Measurements from ENCODE around the gene MADCAM1.

Gene MADCAM1

GRCh38 chr19:543910-544608 is 47.8 kb downstream of the MADCAM1 start, which contains the start of gene GZMM:
GZMM (plus strand) TSS chr19:544053; CDS start chr19:544072, 19 bp downstream.
- ATAC-seq: peak; percentile 21
- TF ChIP-seq, protein P1, sequence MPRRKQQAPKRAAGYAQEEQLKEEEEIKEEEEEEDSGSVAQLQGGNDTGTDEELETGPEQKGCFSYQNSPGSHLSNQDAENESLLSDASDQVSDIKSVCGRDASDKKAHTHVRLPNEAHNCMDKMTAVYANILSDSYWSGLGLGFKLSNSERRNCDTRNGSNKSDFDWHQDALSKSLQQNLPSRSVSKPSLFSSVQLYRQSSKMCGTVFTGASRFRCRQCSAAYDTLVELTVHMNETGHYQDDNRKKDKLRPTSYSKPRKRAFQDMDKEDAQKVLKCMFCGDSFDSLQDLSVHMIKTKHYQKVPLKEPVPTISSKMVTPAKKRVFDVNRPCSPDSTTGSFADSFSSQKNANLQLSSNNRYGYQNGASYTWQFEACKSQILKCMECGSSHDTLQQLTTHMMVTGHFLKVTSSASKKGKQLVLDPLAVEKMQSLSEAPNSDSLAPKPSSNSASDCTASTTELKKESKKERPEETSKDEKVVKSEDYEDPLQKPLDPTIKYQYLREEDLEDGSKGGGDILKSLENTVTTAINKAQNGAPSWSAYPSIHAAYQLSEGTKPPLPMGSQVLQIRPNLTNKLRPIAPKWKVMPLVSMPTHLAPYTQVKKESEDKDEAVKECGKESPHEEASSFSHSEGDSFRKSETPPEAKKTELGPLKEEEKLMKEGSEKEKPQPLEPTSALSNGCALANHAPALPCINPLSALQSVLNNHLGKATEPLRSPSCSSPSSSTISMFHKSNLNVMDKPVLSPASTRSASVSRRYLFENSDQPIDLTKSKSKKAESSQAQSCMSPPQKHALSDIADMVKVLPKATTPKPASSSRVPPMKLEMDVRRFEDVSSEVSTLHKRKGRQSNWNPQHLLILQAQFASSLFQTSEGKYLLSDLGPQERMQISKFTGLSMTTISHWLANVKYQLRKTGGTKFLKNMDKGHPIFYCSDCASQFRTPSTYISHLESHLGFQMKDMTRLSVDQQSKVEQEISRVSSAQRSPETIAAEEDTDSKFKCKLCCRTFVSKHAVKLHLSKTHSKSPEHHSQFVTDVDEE (CRISPR knock-in tag; IDR thresholded peaks at IDR 0.05): no peak
- TF ChIP-seq OSR1 (CRISPR knock-in tag; IDR thresholded peaks at IDR 0.05) (no peak), TCF4 (CRISPR knock-in tag; IDR thresholded peaks at IDR 0.05; ENCODE audit: borderline replicate concordance) (no peak), ISL1 (CRISPR knock-in tag; IDR thresholded peaks at IDR 0.05) (no peak), ZNF8 (CRISPR knock-in tag; IDR thresholded peaks at IDR 0.05) (no peak), ZNF70 (CRISPR knock-in tag; IDR thresholded peaks at IDR 0.05) (no peak), POU6F1 (CRISPR knock-in tag; IDR thresholded peaks at IDR 0.05; ENCODE audit: borderline replicate concordance, low read depth) (no peak), ARNTL (CRISPR knock-in tag; IDR thresholded peaks at IDR 0.05; ENCODE audit: borderline replicate concordance, low read depth) (no peak), ZFP30 (CRISPR knock-in tag; IDR thresholded peaks at IDR 0.05) (no peak), ZFP3 (CRISPR knock-in tag; IDR thresholded peaks at IDR 0.05) (no peak), TOX (CRISPR knock-in tag; IDR thresholded peaks at IDR 0.05; ENCODE audit: borderline replicate concordance) (no peak), ZNF565 (CRISPR knock-in tag; conservative IDR thresholded peaks at IDR 0.05; ENCODE audit: low read depth) (no peak), RARB (CRISPR knock-in tag; IDR thresholded peaks at IDR 0.05) (no peak), ZC3H10 (CRISPR knock-in tag; IDR thresholded peaks at IDR 0.05) (no peak), PPARA (CRISPR knock-in tag; IDR thresholded peaks at IDR 0.05; ENCODE audit: borderline replicate concordance) (no peak), BACH2 (CRISPR knock-in tag; IDR thresholded peaks at IDR 0.05; ENCODE audit: borderline replicate concordance) (no peak)
- TF ChIP-seq, protein P2, sequence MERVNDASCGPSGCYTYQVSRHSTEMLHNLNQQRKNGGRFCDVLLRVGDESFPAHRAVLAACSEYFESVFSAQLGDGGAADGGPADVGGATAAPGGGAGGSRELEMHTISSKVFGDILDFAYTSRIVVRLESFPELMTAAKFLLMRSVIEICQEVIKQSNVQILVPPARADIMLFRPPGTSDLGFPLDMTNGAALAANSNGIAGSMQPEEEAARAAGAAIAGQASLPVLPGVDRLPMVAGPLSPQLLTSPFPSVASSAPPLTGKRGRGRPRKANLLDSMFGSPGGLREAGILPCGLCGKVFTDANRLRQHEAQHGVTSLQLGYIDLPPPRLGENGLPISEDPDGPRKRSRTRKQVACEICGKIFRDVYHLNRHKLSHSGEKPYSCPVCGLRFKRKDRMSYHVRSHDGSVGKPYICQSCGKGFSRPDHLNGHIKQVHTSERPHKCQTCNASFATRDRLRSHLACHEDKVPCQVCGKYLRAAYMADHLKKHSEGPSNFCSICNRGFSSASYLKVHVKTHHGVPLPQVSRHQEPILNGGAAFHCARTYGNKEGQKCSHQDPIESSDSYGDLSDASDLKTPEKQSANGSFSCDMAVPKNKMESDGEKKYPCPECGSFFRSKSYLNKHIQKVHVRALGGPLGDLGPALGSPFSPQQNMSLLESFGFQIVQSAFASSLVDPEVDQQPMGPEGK (CRISPR knock-in tag; IDR thresholded peaks at IDR 0.05; ENCODE audit: borderline replicate concordance): no peak
- TF ChIP-seq, protein P3, sequence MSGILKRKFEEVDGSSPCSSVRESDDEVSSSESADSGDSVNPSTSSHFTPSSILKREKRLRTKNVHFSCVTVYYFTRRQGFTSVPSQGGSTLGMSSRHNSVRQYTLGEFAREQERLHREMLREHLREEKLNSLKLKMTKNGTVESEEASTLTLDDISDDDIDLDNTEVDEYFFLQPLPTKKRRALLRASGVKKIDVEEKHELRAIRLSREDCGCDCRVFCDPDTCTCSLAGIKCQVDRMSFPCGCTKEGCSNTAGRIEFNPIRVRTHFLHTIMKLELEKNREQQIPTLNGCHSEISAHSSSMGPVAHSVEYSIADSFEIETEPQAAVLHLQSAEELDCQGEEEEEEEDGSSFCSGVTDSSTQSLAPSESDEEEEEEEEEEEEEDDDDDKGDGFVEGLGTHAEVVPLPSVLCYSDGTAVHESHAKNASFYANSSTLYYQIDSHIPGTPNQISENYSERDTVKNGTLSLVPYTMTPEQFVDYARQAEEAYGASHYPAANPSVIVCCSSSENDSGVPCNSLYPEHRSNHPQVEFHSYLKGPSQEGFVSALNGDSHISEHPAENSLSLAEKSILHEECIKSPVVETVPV (CRISPR knock-in tag; IDR thresholded peaks at IDR 0.05): no peak

GRCh38 chr19:547117-547516 is 50.8 kb downstream of the MADCAM1 start:
- ATAC-seq: no peak
- TF ChIP-seq ARNTL (CRISPR knock-in tag; IDR thresholded peaks at IDR 0.05; ENCODE audit: borderline replicate concordance, low read depth) (no peak), ZFP30 (CRISPR knock-in tag; IDR thresholded peaks at IDR 0.05) (no peak), ZNF565 (CRISPR knock-in tag; conservative IDR thresholded peaks at IDR 0.05; ENCODE audit: low read depth) (no peak), ZNF8 (CRISPR knock-in tag; IDR thresholded peaks at IDR 0.05) (no peak)
- TF ChIP-seq, protein P3 (CRISPR knock-in tag; IDR thresholded peaks at IDR 0.05): no peak
